Neural cell (in vitro differentiated cells): ENCODE data around the gene DCHS2. TPM values are rescaled to one million over a fixed set of nuclear protein-coding genes. Genes with fewer than 3 reads are reported as not detected.

ENCODE experiments used
- H2AFZ ChIP-seq: fragments of 200-600, 300-800 bp; sonication (generic), shearing (Covaris generic); 2 replicates; pipeline ENCODE4 v1.6.0; 2014; ENCODE audit warnings: low read depth, mild to moderate bottlenecking, antibody characterized with exemption, low read length, moderate library complexity
- H3F3A ChIP-seq: fragments of 200-600 bp; shearing (Covaris generic); 2 replicates; pipeline ENCODE4 v1.6.1; 2016; ENCODE audit warnings: mild to moderate bottlenecking, moderate library complexity, mixed read lengths, antibody characterized with exemption, low read length; ENCODE audit not compliant: insufficient read depth, poor library complexity, severe bottlenecking
- H3K27ac ChIP-seq: fragments of 200-600, 300-800 bp; sonication (generic), shearing (Covaris generic); 2 replicates; pipeline ENCODE4 v1.5.1; 2014; ENCODE audit warnings: mild to moderate bottlenecking, low read length, moderate library complexity
- H3K27me3 ChIP-seq: fragments of 300-800, 200-600 bp; sonication (generic), shearing (Covaris generic); 2 replicates; pipeline ENCODE4 v1.6.0; 2014; ENCODE audit warnings: mild to moderate bottlenecking, low read depth, low read length, moderate library complexity; ENCODE audit not compliant: insufficient read depth
- H3K36me3 ChIP-seq: fragments of 300-800, 200-600 bp; sonication (generic), shearing (Covaris generic); 2 replicates; pipeline ENCODE4 v1.5.1; 2014; ENCODE audit warnings: mild to moderate bottlenecking, antibody characterized with exemption, low read length, moderate library complexity; ENCODE audit not compliant: insufficient read depth
- H3K4me2 ChIP-seq: fragments of 300-800, 200-600 bp; sonication (generic), shearing (Covaris generic); 2 replicates; pipeline ENCODE4 v1.6.0; 2014; ENCODE audit warnings: mild to moderate bottlenecking, low read length
- H3K4me3 ChIP-seq: fragments of 300-800, 200-600 bp; sonication (generic), shearing (Covaris generic); 2 replicates; pipeline ENCODE4 v1.5.1; 2014; ENCODE audit warnings: mild to moderate bottlenecking, low read length, moderate library complexity
- H3K79me2 ChIP-seq: fragments of 200-600 bp; shearing (Covaris generic); replicated peaks from 2 replicates; pipeline ENCODE4 v1.6.0; 2014; ENCODE audit warnings: mild to moderate bottlenecking, low read length, moderate library complexity; ENCODE audit not compliant: insufficient read depth
- H3K9ac ChIP-seq: fragments of 300-800, 200-600 bp; sonication (generic), shearing (Covaris generic); 2 replicates; pipeline ENCODE4 v1.6.1; 2016; ENCODE audit warnings: mild to moderate bottlenecking, low read length, mixed read lengths
- H3K9me2 ChIP-seq: fragments of 200-600 bp; shearing (Covaris generic); 2 replicates; pipeline ENCODE4 v1.6.1; 2016; ENCODE audit warnings: mild to moderate bottlenecking, low read length, mixed read lengths; ENCODE audit not compliant: insufficient read depth
- H3K9me3 ChIP-seq: fragments of 200-600, 300-800 bp; sonication (generic), shearing (Covaris generic); 2 replicates; pipeline ENCODE4 v1.6.1; 2016; ENCODE audit warnings: mild to moderate bottlenecking, mixed run types, low read length, moderate library complexity, mixed read lengths
- H4K20me1 ChIP-seq: fragments of 200-600 bp; shearing (Covaris generic); 2 replicates; pipeline ENCODE4 v1.6.1; 2016; ENCODE audit warnings: mild to moderate bottlenecking, mixed run types; ENCODE audit not compliant: insufficient read depth
- EP300 ChIP-seq: fragments of 450-650 bp; conservative IDR thresholded peaks from 2 replicates; pipeline ENCODE4 v1.6.1; 2014; ENCODE audit warnings: antibody characterized with exemption, mild to moderate bottlenecking, moderate library complexity; ENCODE audit not compliant: poor library complexity, severe bottlenecking
- EZH2 ChIP-seq: fragments of 200-600, 300-800 bp; shearing (Covaris generic), sonication (generic); IDR thresholded peaks from 2 replicates; pipeline ENCODE4 v1.6.1; 2014; ENCODE audit warnings: antibody characterized with exemption, low read length, borderline replicate concordance, mild to moderate bottlenecking; ENCODE audit not compliant: insufficient read depth, poor library complexity, severe bottlenecking
- MXI1 ChIP-seq: fragments of 450-650 bp; conservative IDR thresholded peaks from 2 replicates; pipeline ENCODE4 v1.6.1; 2014; ENCODE audit warnings: antibody characterized with exemption, mild to moderate bottlenecking; ENCODE audit not compliant: poor library complexity, severe bottlenecking
- POLR2AphosphoS5 ChIP-seq: IDR thresholded peaks from 2 replicates; pipeline ENCODE4 v1.6.1; 2012
- RAD21 ChIP-seq: fragments of 450-650 bp; conservative IDR thresholded peaks from 2 replicates; pipeline ENCODE4 v1.6.1; 2014; ENCODE audit warnings: antibody characterized with exemption, mild to moderate bottlenecking, moderate library complexity
- SMC3 ChIP-seq: fragments of 450-650 bp; conservative IDR thresholded peaks from 2 replicates; pipeline ENCODE4 v1.6.1; 2014; ENCODE audit warnings: antibody characterized with exemption, mild to moderate bottlenecking, moderate library complexity; ENCODE audit not compliant: poor library complexity
- TAF1 ChIP-seq: IDR thresholded peaks from 2 replicates; pipeline ENCODE4 v1.6.1; 2012; ENCODE audit warnings: low read depth
- polyA plus RNA-seq: library from polyadenylated mRNA; depleted of rRNA; stranded (reverse); fragments of >200 nt; gene quantifications from 2 replicates; pipeline ENCODE4 v1.2.3, GENCODE V29; 2014
- TF ChIP-seq, protein P1 (sequence below): fragments of 450-650 bp; IDR thresholded peaks from 2 replicates; pipeline ENCODE4 v1.5.1; 2014; ENCODE audit warnings: antibody characterized with exemption, mild to moderate bottlenecking, moderate library complexity; ENCODE audit not compliant: poor library complexity, severe bottlenecking
- TF ChIP-seq, protein P2 (sequence below): IDR thresholded peaks from 2 replicates; pipeline ENCODE4 v1.6.1; 2012; ENCODE audit warnings: borderline replicate concordance

DCHS2 gene
- polyA plus RNA-seq, 1 donor from 2014 or later = 1.6 TPM

DNA sequence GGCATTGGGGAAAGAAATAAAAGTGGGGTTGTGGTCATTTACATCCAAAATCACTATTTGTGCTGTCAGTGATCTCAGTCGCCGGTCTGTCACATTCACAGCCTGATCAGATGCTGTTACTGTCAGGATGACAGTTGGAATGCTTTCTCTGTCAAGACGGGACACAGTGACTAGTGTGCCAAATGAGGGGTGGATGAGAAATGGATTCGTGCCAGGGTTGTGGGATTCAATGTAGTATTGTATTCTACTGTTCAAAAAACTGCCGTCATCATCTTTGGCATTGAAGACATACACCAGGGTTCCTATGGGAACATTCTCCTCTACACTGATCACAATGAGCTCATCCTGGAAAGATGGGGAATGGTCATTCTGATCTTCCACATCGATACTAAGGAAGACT, 171.1 kb downstream of the DCHS2 start:
- H3K9me2 ChIP-seq = no peaks in the 10 kb centered on the region
- H3K9me3 ChIP-seq = no peaks in the 10 kb centered on the region
- no peak overlapping the region for H3K27ac ChIP-seq
- H3K27me3 ChIP-seq = no peaks in the 10 kb centered on the region
- no peak overlapping the region for H3K4me2 ChIP-seq
- H2AFZ ChIP-seq = no peak overlapping the region
- no peaks in the 10 kb centered on the region for H4K20me1 ChIP-seq
- H3K4me3 ChIP-seq = no peak overlapping the region
- H3K9ac ChIP-seq = no peak overlapping the region
- no peaks in the 10 kb centered on the region for H3K36me3 ChIP-seq
- H3F3A ChIP-seq = no peaks in the 10 kb centered on the region
- H3K79me2 ChIP-seq = no peaks in the 10 kb centered on the region
- TF ChIP-seq EP300 (peak; percentile 32), EZH2 (no peak)

DNA sequence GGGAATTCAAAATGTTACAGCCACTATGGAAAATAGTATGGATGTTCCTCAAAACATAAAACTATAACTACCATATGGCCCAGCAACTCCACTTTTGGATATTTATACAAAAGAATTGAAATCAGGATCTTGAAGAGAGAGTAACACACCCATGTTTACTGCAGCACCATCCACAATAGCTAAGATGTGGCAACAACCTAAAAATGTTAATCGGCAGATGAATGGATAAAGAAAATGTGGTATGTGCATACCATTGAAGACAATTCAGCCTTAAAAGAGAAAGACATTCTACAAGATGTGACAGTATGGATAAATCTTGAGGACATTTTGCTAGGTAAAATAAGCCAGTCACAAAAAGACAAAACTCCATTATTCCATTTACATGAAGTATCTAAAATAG, 171.9 kb downstream of the DCHS2 start:
- no peak overlapping the region for H3K9ac ChIP-seq
- no peak overlapping the region for H2AFZ ChIP-seq
- H3K9me2 ChIP-seq = no peaks in the 10 kb centered on the region
- H3F3A ChIP-seq = no peaks in the 10 kb centered on the region
- H4K20me1 ChIP-seq = no peaks in the 10 kb centered on the region
- H3K36me3 ChIP-seq = no peaks in the 10 kb centered on the region
- no peak for TF ChIP-seq TAF1
- TF ChIP-seq EP300 = no peak
- TF ChIP-seq, protein P1, sequence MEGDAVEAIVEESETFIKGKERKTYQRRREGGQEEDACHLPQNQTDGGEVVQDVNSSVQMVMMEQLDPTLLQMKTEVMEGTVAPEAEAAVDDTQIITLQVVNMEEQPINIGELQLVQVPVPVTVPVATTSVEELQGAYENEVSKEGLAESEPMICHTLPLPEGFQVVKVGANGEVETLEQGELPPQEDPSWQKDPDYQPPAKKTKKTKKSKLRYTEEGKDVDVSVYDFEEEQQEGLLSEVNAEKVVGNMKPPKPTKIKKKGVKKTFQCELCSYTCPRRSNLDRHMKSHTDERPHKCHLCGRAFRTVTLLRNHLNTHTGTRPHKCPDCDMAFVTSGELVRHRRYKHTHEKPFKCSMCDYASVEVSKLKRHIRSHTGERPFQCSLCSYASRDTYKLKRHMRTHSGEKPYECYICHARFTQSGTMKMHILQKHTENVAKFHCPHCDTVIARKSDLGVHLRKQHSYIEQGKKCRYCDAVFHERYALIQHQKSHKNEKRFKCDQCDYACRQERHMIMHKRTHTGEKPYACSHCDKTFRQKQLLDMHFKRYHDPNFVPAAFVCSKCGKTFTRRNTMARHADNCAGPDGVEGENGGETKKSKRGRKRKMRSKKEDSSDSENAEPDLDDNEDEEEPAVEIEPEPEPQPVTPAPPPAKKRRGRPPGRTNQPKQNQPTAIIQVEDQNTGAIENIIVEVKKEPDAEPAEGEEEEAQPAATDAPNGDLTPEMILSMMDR = no peak
- no peak for TF ChIP-seq POLR2AphosphoS5
- TF ChIP-seq MXI1 = no peak
- no peak for TF ChIP-seq SMC3
- TF ChIP-seq EZH2 = no peak
- TF ChIP-seq RAD21 = no peak
- TF ChIP-seq, protein P2, sequence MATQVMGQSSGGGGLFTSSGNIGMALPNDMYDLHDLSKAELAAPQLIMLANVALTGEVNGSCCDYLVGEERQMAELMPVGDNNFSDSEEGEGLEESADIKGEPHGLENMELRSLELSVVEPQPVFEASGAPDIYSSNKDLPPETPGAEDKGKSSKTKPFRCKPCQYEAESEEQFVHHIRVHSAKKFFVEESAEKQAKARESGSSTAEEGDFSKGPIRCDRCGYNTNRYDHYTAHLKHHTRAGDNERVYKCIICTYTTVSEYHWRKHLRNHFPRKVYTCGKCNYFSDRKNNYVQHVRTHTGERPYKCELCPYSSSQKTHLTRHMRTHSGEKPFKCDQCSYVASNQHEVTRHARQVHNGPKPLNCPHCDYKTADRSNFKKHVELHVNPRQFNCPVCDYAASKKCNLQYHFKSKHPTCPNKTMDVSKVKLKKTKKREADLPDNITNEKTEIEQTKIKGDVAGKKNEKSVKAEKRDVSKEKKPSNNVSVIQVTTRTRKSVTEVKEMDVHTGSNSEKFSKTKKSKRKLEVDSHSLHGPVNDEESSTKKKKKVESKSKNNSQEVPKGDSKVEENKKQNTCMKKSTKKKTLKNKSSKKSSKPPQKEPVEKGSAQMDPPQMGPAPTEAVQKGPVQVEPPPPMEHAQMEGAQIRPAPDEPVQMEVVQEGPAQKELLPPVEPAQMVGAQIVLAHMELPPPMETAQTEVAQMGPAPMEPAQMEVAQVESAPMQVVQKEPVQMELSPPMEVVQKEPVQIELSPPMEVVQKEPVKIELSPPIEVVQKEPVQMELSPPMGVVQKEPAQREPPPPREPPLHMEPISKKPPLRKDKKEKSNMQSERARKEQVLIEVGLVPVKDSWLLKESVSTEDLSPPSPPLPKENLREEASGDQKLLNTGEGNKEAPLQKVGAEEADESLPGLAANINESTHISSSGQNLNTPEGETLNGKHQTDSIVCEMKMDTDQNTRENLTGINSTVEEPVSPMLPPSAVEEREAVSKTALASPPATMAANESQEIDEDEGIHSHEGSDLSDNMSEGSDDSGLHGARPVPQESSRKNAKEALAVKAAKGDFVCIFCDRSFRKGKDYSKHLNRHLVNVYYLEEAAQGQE = no peak
- H3K27ac ChIP-seq = no peak overlapping the region
- no peaks in the 10 kb centered on the region for H3K27me3 ChIP-seq
- no peak overlapping the region for H3K4me2 ChIP-seq
- no peaks in the 10 kb centered on the region for H3K9me3 ChIP-seq
- H3K79me2 ChIP-seq = no peaks in the 10 kb centered on the region
- H3K4me3 ChIP-seq = no peak overlapping the region
